ENCODE measurements around the gene CCDC201. TPM values are rescaled to one million over a fixed set of nuclear protein-coding genes. Genes with fewer than 3 reads are reported as not detected.
"Not testable (repeated sequence)": the region's sequence is repeated elsewhere in the genome, so short reads cannot be mapped to it uniquely, and the experiment has no call there.

CCDC201 gene
- total RNA-seq, 2 donors from 2014 or later = not detected

DNA sequence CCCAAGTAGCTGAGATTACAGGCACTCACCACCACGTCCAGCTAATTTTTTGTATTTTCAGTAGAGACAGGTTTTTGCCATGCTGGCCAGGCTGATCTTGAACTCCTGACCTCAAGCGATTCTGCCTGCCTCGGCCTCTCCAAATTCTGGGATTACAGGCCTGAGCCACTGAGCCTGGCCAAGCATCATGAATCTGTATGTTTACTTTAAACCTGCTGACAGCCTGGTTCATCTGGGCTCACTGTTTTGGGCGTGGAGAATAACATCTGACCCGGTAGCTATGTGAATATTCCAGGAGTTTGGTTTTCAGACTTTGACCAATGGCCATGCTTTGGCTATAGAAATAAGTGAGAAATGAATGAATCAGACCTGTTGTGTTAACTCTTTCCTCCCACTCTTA is 26.3 kb downstream of the CCDC201 start:
- not testable (repeated sequence) for ATAC-seq

GRCh38 chr7:45841926-45842717 is 30.8 kb downstream of the CCDC201 start:
- DNase-seq; ATAC-seq; intact Hi-C loops (cut with DNase I): not testable (repeated sequence)

More for the DNA sequence above, 26.3 kb downstream of the CCDC201 start:
- intact Hi-C loops (cut with DNase I); DNase-seq: not testable (repeated sequence)

GRCh38 chr7:45838852-45839251 is 34.0 kb downstream of the CCDC201 start:
- DNase-seq; ATAC-seq; intact Hi-C loops (cut with DNase I): not testable (repeated sequence)

DNA sequence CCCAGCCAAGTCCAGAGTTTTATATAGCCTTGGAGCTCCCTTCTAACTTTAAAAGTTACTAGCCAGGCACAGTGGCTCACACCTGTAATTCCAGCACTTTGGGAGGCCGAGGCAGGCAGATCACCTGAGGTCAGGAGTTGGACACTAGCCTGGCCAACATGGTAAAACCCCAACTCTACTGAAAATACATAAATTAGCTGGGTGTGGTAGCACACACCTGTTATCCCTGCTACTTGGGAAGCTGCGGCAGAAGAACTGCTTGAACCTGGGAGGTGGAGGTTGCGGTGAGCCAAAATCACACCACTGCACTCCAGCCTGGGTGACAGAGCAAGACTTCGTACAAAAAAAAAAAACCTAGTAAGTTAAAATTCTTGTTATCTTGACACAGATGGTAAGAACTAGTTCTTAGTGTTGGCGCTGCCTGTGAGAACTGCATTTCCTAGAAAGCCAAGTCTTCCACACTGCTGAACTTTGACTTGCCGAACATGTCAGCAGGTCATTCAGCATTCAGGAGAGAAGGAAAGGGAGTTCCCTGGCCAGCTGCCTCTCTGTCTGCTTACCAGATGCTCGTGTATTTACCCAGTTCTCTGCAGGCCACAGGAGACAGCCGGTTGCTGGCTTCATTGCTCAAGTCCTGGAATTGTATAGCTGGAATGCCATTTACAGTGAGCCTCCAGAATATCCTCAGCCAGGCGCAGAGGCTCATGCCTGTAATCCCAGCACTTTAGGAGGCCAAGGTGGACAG is 40.3 kb downstream of the CCDC201 start:
- DNase-seq; intact Hi-C loops (cut with DNase I); ATAC-seq: not testable (repeated sequence)

DNA sequence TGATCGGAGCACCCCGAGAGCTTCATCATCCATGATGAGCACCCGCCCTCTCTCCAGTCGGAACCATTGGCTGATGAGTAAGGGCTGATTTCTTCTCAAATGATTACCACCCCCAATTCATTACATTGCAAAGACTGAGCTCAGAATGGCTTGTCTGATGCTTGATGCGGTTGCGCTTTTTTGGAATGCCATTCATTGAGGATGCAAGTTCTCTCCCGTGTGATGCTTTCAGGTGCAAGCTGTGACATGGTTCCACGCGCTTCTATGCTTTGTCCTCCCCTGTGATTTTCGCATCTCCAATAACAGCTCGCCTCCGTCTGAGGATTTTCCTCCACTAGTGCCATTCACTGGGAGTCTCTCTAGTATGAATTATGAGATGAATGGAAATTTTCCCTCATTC is 43.0 kb downstream of the CCDC201 start:
- intact Hi-C loops (cut with DNase I); DNase-seq; ATAC-seq: not testable (repeated sequence)

- intact Hi-C loops (cut with DNase I); DNase-seq; ATAC-seq: not testable (repeated sequence)
These were observed 45.2 kb downstream of the CCDC201 start for GRCh38 chr7:45827731-45828130.

- ATAC-seq; DNase-seq; intact Hi-C loops (cut with DNase I): not testable (repeated sequence)
These were observed 46.3 kb downstream of the CCDC201 start for GRCh38 chr7:45826550-45826949.

DNA sequence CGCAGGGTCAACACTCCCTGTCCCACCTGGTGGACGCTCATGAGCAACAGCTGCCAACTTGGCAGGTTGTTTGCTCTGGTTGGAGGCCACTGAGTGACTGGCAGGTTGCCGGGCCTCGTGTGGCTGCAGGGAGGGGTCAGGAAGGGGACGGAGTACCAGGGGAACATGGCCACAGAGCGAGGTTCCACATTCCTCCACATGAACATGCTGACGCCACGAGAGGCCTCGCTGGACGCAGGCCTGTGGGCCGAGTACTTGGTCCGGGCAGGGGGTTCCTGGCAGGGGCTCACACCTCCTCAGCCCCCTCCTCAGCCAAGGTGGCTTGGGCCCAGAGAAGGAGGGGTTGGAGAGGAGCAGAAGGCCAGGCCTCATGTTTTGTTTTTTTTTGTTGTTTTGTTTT is 54.1 kb downstream of the CCDC201 start:
- DNase-seq; intact Hi-C loops (cut with DNase I); ATAC-seq: not testable (repeated sequence)

- intact Hi-C loops (cut with DNase I) = not testable (repeated sequence)
These were observed 55.0 kb downstream of the CCDC201 start for GRCh38 chr7:45817913-45818312.

DNA sequence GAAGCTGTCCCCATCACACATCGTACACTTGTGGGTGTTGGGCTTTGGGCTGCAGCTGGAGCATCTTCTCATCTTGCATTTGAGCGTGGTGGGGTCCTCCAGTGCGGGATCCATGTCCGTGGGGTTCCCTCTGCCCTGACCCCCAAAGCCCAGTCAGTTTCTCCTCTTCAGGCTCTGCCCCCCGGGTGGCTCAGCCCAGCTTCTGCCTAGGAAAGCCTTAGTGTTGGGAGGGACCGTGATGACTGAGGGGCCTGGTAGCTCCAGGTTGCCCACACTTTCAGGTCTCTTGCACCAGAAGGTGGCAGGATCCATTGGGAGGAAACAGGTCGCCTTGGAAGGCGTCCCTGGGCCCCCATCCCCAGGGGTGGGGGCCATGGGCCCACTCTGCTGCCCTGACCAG is 55.9 kb downstream of the CCDC201 start:
- DNase-seq; ATAC-seq; intact Hi-C loops (cut with DNase I): not testable (repeated sequence)

More at GRCh38 chr7:45817913-45818312, 55.0 kb downstream of the CCDC201 start:
- not testable (repeated sequence) for ATAC-seq, DNase-seq

GRCh38 chr7:45814216-45815118 is 58.4 kb downstream of the CCDC201 start:
- intact Hi-C loops (cut with DNase I); DNase-seq; ATAC-seq: not testable (repeated sequence)

DNA sequence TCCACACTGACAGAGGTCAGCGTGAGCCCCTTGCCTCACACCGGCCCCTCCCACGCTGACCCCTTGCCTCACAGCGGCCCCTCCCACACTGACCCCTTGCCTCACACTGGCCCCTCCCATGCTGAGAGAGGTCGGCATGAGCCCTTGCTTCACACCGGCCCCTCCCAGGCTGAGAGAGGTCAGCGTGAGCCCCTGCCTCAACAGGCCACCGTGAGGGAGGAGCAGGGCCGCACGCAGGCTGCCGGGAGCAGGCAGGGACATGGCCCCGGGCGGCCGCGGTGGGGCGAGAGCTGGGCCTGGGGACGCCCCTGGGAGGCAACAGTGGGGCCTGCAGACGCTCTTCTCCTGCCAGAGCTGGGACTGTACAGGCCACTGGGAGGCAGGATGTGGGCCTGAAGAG is 59.1 kb downstream of the CCDC201 start:
- DNase-seq; ATAC-seq; intact Hi-C loops (cut with DNase I): not testable (repeated sequence)

GRCh38 chr7:45812946-45813345 is 59.9 kb downstream of the CCDC201 start:
- ATAC-seq = no peak
- DNase-seq = no peak
- intact Hi-C loops (cut with DNase I) = no loop called here

GRCh38 chr7:45811652-45812234 is 61.1 kb downstream of the CCDC201 start:
- ATAC-seq; DNase-seq; intact Hi-C loops (cut with DNase I): not testable (repeated sequence)

GRCh38 chr7:45810451-45811005 is 62.4 kb downstream of the CCDC201 start:
- ATAC-seq; intact Hi-C loops (cut with DNase I); DNase-seq: not testable (repeated sequence)

All from left cardiac atrium (tissue), 4 donors.